AG08396 (cell line): ENCODE data around the gene SLC24A3.
A peak's percentile ranks its signal among the peaks of the same experiment; 100 is the strongest.

ENCODE experiments used
- DNase-seq: peaks from one replicate; pipeline ENCODE4 v3.0.0; 2012; ENCODE audit warnings: low spot score, mixed read lengths

The SLC24A3 gene

DNA sequence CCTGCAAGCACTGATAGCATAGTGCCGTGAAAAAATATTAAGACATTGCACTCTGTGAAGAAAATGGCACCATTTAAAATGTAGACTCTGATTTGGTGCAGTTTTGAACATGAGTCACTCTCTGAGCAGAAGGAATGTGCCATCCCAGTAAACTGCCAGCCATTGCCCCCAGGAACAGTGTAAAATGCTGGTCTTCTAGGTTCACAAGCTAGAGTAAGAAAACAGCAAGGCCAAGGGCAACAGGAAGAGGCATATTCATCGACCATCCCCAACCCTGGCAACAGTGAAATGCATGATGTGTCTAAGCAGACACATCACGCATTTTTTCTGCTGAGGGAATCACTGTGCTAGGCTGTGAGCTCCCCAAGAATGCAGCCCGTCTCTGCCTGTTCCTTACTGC, 382.5 kb downstream of the SLC24A3 start:
- no peak for DNase-seq

DNA sequence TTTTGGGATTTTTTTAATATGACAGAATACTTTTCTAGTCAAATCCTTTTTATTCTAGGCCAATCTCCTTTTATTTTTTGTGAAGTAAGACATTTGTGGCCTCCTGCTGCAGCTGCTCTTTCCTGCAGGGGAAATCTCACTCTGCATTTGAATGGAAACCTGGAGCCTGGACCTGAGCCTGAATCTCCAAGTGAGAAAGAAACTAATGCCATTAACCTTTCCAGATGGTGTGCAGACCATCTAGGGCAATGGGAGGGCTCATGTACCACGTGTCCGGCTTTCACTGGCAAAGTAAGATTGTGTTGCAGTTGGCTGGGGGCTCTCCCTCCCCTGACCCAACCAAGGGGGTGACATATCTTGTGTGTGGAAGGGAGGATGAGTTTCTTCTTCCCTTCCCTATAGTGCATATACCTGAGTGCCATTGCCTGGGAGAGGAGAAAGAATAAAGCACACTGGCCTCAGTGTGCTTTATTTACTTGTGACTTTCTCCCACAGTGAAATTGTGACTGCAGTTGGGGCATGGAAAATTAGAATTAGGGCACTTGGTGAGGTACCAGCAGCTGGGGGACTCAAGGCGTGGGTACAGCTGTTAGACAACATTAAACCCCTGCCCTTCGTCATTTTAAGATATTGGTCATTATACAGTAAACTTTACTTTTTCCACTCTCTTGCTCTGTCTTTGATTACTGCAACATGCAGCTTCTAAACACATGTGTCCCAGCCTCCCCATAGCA, 385.8 kb downstream of the SLC24A3 start:
- DNase-seq, result no peak

DNA sequence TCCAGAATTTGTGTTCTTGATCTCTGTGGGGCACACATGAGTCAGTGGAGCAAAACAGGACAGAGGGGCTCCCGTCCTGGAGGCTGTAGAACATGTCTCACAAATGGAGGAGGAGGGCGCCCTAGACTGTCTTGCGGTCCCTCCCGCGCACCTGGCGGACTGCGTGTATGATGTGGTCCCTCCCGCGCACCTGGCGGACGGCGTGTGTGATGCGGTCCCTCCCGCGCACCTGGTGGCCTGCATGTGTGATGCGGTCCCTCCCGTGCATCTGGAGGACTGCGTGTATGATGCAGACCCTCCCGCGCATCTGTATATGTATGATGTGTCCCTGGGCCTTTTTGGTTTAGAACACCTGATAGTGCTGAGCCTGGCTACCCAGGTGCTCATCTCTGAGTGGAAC, 386.8 kb downstream of the SLC24A3 start:
- DNase-seq, result no peak

DNA sequence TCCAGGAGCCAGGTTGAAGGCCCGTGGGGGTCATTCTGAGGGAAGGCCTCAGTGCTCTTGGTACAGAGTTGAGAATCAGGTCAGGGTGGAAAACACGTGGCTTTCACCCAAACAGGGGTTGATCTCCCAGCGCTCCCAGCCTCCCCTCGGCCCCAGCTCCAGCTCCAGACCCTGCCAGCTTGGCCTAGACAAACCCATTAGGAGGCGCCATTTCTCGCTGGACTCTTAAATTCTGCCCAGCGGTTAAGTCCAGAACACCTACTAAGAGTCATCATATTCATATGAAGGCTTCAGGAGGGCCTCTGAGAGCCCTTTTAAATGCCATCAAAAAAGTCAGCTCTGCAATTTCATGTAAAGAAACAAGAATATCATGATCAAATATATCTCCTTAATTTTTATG, 387.6 kb downstream of the SLC24A3 start:
- DNase-seq, result no peak

DNA sequence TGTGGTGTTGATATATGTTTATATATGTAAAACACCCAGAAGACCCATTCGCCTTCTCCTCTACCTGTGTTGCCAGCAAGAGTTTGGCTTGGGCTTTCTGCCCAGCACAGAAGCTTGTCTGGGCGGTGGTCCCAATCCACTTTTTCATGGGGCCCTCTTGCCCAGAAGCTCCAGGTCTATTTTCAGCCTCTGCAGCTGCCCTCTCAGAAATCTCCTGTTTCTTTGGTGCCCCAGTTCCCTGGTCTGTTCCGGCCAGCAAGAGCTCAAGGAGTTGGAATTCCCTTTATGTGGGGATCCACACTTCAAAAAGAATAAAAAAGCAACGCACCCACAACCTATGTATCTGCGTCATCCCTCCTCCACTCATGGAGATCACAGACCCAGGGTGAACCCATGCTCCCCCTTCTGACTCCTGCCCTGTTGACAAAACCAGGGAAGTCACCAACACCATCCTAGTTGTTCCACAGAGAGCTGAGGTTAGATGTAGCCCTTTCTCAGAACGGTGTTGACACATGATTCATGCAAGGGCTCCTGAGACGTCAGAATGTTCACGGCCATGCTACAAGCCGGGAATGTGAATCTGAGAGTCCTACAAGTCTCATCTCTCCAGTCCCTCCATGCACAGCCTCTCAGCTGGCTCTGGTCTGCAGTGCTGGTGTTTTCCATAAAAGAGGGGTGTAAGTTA, 388.8 kb downstream of the SLC24A3 start:
- DNase-seq, result no peak

DNA sequence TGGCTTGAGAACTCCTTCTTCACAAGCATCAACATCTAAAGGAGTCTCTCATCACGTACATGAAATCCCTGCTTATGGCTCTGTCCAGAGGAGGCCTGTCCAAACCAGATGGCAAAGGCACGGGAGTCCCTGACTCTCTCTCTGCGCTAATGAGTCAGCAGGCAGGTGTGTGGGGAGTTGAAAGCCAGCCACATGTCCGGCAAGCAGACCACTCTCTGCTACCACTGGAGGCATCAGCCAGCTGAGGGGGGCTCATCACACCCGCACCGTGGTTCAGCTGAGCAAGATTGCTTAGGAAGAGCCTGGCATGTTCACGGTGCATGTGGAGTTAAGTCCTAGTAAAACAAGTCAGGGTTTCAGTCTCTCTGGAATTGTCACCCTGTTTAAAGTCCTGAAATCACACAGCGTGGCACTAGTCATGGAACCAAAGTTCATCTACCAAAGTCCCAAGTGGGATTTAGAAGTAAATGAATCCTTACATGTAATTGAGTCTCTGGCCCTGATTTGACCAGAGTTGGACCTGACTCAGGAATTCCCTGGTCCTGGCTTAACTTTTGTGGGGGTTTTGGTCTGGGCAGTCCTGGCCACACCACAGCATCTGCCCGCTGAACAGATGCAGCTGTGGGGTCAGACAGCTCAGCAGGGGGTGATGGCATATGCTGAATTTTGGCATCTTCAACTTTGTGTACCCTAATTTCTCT, 390.4 kb downstream of the SLC24A3 start:
- DNase-seq, result no peak

DNA sequence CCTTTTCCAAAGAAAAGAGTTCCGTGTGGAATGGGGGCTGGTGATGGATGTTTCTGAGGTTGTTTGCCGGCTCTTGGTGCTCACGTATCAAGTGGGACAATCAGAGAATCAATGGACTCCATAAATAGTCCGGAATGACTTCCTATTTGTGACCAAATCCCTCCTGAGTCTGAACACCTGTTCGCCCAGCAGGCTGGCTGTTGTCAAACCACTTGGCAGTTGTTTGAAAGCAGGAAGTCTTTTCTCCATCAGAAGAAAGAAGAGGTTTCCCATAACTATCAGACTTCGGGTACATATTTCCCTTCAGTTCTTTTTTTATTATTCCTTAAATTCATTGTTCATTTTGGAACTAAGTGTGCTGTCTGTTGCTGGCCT, 390.9 kb downstream of the SLC24A3 start:
- DNase-seq, result no peak

DNA sequence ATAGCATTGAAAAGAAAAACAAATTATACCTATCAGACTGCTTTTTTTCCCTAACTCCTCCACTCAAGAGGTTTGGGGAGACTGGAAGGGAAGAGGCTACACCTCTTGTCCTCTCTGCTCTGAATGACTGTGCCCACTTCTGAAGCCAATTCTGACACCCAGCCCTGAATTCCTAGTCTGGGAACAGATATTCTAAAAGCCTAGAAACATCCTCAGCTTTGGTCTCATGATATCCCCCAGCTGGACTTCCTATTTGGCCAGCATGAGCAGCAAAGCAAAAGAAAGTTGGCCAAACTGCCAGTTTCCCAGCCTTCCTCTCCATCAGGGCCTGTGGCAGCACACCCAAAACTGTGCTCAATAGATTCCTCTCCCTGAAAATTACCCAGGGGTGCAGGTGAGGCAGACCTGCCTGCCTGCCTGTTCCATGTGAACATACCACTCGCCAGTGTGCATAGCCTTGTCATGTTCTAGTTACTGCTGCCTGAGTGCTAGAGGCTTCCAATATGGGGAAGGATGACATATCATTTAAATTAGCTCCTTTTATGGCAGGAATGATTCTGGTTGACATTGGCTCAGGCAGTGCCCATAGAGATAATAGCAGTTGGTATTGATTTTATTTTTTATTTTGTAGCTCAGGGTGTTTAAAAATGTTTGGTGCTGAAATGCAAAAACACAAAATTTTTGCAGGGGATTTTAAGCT, 393.5 kb downstream of the SLC24A3 start:
- DNase-seq, result no peak

DNA sequence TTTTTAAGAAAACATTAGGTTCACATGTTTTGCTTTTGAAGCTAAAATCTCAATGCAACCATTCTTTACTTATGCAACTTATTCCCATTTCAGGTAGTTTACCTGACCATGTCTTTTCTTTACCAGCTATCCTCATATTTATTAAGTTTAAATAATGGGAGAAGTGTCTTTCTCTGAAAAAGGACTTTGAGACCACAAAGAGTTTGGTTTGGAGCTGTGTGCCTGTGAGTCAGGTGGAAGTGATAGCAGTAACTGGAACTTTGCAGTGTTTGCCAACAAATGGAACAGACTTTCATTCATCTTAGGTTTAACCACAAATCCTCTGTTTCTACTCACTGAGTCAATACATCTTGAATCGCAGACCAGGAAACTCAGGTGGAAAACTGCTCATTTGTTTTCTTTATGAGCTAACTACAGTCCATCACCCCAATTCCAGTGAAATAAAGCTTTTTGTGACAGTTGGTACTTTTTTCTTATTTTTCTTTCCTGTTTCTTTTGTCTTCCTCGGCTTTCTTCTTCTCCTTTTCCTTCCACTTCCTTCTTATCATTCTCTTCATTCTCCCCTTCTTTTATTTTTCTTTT, 397.3 kb downstream of the SLC24A3 start:
- no peak for DNase-seq

DNA sequence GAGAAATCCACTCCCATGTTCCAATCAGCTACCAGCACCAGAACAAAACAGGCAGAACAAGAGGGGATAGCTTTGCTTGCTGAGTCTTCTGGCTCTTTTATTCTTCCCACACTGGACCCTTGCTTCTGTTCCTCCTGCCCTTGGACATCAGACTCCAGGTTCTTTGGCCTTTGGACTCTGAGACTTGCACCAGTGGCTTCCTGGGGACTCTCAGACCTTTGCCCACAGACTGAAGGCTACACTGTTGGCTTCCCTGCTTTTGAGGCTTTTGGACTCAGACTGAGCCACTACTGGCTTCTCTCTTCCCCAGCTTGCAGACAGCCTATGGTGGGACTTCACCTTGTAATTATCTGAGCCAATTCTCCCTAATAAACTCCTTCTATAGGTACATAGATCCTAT, 403.2 kb downstream of the SLC24A3 start:
- no peak for DNase-seq

DNA sequence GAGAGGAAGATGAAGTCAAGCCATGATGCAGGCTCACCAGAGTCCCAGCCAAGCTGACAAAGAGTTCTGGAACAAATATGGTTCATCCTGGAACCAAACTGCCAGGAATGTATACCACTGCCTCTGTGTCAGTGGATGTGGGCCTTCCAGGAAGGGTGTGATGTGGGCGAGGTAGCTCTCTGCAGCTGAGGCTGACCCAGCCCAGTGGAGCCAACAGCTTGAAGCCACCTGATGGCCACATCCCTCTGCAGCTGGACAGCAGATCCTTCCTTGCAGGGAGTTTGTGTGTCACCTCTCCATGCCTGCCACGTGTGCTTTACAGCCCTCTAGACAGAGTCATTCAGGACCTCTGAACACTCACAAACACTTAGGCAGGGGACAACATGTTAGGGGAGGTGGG, 403.6 kb downstream of the SLC24A3 start:
- DNase-seq, result no peak

DNA sequence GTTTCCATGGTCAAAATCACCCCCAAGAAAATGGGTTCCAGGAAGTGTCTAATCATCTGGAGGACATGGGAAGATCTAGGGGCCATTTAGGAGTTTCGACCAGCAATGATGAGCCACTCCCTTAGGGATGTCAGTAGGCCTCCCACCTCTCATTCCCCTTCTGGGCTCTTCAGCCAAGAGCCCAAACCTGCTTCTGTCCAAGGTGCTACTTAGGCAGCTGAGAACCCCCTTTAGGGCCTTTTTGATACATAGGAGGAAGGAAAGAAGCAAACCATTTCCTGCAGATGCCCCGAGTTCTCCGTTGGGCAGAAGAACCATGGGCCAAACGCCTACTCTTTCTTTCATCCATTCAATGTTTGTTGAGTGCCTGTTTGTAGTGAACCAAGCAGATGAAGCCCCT, 404.2 kb downstream of the SLC24A3 start:
- DNase-seq, result no peak

DNA sequence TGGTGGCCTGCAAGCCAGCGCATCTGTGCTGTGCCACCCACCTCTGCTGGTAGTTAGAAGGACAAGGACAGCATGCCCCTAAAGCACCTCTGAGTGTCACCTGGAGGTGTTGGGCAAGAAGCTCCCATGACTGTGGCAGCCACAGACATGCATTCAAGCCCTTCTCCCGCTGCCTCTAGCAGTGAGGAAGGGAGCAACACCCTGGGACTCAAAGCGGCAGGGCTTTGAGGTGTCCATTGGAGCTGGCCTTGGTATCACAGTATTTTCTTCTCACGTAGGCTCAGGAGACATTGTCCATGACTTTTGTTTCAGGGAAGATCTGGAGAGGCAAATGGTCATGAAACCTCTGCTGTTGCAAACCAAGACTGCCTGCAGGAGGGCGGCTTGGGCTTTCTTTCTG, 404.8 kb downstream of the SLC24A3 start:
- DNase-seq, result no peak

DNA sequence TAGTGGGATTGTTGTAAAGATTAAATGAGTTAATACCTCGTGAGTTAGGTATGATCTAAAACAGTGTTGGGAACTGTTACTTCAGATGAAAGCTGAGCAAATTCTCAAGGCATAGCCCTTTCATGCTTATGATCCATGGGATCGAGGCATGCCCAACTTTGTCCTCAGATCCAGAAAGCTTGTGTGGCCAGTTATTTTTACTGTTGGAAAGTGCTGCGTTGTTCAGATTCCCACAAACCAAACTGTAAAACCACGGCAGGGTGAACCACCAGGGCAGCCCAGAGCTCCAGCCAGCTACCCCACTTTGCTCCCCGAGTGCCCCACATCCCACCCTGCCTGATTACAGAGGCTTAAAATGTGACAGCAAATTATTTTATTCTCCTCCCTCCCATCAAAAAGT, 406.3 kb downstream of the SLC24A3 start:
- no peak for DNase-seq

DNA sequence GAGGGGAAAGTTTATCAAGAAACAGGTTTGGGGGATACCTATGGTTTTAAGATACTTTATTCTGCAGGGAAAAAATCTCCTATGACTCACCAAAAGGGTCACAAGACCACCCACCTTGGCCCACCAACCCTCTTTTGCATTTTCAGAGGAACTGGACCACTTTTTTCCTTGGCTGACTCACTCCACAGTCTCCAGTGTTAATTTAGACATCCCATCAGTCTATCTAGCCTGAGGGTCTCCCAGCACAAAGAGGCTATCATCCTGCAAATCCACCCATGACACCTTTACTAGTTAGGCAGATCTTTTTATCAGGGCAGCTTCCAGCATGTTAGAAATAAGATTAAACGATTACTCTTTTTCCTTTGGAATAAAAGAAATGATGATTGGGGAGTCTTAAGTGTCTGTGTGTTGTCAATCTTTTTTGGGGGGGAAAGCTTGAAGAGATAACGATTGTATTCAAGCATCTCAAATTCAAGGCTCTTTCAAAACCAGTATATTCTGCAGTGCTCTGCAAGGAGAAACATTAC, 407.5 kb downstream of the SLC24A3 start:
- DNase-seq, result no peak

DNA sequence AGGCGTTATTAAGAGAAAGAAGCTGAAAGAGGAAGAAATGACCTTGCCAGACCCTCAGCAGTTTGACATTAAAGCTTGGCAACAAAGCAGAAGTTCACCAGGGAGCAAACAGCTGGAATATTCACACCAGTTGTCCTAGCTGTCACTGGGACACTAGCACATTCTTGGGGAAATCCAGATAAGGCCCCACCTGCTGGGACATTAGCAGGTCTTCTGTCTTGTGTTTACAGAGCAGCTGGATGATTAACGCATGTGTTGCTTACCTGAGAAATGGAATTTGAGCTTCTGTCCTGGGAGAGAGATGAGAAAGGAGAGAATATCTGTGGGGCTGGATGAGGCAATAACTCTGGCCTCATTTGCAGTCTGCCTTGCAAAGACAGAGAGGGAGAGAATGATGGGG, 408.0 kb downstream of the SLC24A3 start:
- DNase-seq, result no peak

DNA sequence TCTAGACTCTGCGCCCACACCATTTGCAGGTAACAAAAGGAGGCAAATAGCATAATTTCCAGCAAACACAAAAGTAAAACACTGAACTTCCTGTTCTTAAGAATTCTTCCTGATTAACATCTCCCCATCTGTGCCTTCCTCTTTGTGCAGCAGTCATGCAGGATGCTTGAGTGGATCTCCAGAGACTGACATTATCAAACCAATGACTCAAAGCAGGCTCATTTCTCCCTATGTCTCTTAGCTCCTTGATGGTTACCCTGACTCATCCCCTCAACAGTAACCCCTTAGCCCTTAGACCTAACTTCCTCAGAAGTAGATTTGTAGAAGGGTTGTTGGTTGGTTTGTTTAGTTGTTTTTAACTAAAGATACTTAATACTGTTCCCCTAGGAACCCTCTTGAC, 408.6 kb downstream of the SLC24A3 start:
- DNase-seq, result no peak

DNA sequence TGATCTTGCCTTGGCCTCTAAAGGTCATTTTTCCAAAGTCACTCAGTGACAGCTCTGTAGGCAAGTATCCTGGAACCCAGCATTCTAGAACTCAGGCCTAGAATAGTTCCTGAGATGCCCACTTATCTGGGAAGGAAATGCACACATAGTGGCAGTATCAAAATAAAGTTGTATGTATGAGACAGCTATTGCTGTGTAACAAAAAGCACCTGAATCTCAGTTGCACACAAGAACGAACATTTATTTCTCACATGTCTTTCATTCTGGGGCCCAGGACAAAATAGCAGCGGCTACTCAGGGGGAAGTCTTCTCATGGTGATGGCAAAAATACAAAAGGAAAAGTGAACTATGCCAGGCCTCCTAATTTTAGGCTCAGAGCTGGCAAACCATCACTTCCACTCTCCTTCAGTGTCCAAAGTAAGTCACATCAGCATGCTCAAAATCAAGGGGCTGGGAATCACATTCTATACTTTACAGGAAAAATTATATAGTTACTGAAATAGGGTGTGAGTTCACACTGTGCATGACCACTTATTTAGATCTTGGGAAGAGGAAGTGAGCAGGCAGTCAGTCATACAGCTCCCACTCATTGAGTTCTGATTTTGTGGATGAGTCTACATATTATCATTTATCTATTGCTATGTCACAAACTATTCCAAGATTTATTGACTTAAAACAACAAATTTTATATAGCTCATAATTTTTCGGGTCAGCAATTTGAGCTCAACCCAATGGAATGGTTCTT, 412.0 kb downstream of the SLC24A3 start:
- DNase-seq, result no peak

DNA sequence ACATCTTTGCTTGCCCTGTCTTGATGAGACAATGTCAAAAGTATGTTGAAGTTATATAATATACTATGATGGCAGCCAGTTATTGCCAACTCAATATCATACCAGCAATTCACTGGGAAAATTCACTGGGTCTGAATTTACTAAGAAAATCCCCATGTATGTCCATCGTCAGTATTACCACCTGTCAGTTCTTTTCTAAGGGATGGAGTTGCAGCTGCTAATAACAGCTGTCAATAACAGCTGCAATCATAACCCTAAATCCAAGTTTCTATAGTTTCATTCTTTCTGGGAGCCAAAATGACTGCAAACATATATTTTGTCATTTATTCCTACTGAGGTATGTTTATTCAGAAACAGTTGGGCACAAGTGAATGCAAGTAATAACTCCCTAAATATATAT, 413.0 kb downstream of the SLC24A3 start:
- no peak for DNase-seq

DNA sequence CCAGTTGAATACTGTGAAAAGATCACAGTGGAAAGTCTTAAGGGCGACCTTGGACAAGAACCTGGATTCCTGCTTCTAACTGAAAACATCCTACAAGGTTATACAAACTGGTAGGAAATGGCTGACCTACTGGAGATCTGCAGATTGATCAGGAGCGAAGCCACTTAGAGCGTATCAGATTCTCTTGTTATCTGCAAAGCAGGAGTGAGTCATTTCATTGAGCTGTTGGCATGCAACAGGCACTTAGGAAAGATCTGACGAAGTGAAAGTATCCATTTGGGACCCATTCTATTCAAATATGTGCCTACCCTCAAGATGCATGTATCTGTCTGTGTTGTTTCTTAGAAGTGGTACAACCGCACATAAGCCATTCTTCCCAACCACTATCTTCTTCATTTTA, 414.5 kb downstream of the SLC24A3 start:
- DNase-seq, result no peak

DNA sequence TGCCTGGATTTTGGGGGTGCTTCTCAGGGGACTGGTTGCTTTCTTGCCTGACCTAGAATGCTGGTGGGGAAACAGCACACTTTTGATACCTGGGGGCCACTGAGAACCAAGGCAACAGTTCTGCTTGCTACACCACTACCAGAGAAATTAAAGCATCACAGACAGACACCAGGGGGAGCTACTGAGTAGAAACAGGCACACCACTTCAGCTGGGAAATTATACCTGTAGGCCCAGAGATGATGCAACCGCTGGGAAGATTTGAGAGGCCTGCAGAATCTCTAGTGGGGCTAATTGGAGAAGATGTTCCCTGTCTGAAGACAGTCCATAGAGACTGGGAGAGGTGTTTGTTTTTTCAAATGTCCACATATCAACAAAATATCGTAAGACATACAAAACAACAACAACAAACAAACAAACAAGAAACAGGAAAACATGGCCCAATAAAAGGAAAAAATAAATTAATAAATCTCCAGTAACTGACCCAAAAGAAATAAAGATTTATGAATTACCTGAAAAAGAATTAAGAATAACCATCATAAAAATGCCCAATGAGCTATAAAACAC, 416.2 kb downstream of the SLC24A3 start:
- DNase-seq, result peak; percentile 60
